CD8-positive, alpha-beta memory T cell (primary cell): Measurements from ENCODE around the gene PUM1. TPM values are rescaled to one million over a fixed set of nuclear protein-coding genes. Genes with fewer than 3 reads are reported as not detected.
A peak's percentile ranks its signal among the peaks of the same experiment; 100 is the strongest.
"Not testable (repeated sequence)": the region's sequence is repeated elsewhere in the genome, so short reads cannot be mapped to it uniquely, and the experiment has no call there.

ENCODE experiments used
- CTCF ChIA-PET: fragments of 350-600 bp; sonication (Branson Sonifier 250); formaldehyde crosslinking; loops from one replicate; lab custom pipeline; 2021; ENCODE audit warnings: antibody characterized with exemption; lab: Charles Lee
- POLR2A ChIA-PET: fragments of 350-600 bp; sonication (Branson Sonifier 250); formaldehyde crosslinking; loops from one replicate; lab custom pipeline; 2021; ENCODE audit warnings: antibody characterized with exemption; lab: Charles Lee
- DNase-seq, 5 donors: peaks; one replicate each; pipeline versions ENCODE4 v3.0.0 to v3.0.0-alpha.2; 2020 to 2022; ENCODE audit warnings: mixed read lengths in 1 of 5
- H3K27ac ChIP-seq: one replicate; pipeline ENCODE4 v1.7.0; 2013; ENCODE audit warnings: low read depth, mild to moderate bottlenecking, low read length, moderate library complexity
- H3K27me3 ChIP-seq: 2 replicates; pipeline ENCODE4 v1.7.0; 2013; ENCODE audit warnings: low read length, mild to moderate bottlenecking; ENCODE audit not compliant: insufficient read depth, poor library complexity, severe bottlenecking
- H3K36me3 ChIP-seq: 2 replicates; pipeline ENCODE4 v1.7.0; 2013; ENCODE audit warnings: mild to moderate bottlenecking, low read length, moderate library complexity; ENCODE audit not compliant: insufficient read depth
- H3K4me1 ChIP-seq: 2 replicates; pipeline ENCODE4 v1.7.0; 2013; ENCODE audit warnings: mild to moderate bottlenecking, low read length, moderate library complexity; ENCODE audit not compliant: insufficient read depth
- H3K4me3 ChIP-seq: 2 replicates; pipeline ENCODE4 v1.7.0; 2013; ENCODE audit warnings: mild to moderate bottlenecking, low read length
- H3K9me3 ChIP-seq: 2 replicates; pipeline ENCODE4 v1.7.0; 2013; ENCODE audit warnings: mild to moderate bottlenecking, low read length
- H3K27ac Mint-ChIP-seq, 8 donors: one replicate each; pipeline ENCODE4 v1.8.0; 2020 to 2021; ENCODE audit warnings: mixed read lengths in 8 of 8, mild to moderate bottlenecking in 6 of 8, inconsistent platforms in 3 of 8, moderate library complexity in 3 of 8
- H3K27me3 Mint-ChIP-seq, 2 donors: one replicate each; pipeline ENCODE4 v1.8.0; 2020 to 2021; ENCODE audit warnings: mixed read lengths in 2 of 2, mild to moderate bottlenecking in 1 of 2, moderate library complexity in 1 of 2
- H3K36me3 Mint-ChIP-seq, 3 donors: one replicate each; pipeline ENCODE4 v1.8.0; 2020 to 2021; ENCODE audit warnings: mixed read lengths in 3 of 3, inconsistent platforms in 1 of 3, mild to moderate bottlenecking in 1 of 3
- H3K4me1 Mint-ChIP-seq, 3 donors: one replicate each; pipeline ENCODE4 v1.8.0; 2020 to 2021; ENCODE audit warnings: mixed read lengths in 3 of 3, inconsistent platforms in 1 of 3, mild to moderate bottlenecking in 1 of 3
- H3K4me3 Mint-ChIP-seq, 7 donors: one replicate each; pipeline ENCODE4 v1.8.0; 2020 to 2021; ENCODE audit warnings: mixed read lengths in 7 of 7, mild to moderate bottlenecking in 6 of 7, moderate library complexity in 4 of 7, inconsistent platforms in 2 of 7
- H3K9me3 Mint-ChIP-seq, 5 donors: one replicate each; pipeline ENCODE4 v1.8.0; 2020 to 2022; ENCODE audit warnings: mixed read lengths in 5 of 5, mild to moderate bottlenecking in 3 of 5, moderate library complexity in 2 of 5, inconsistent platforms in 1 of 5
- polyA plus RNA-seq: library from polyadenylated mRNA; unstranded; fragments of 300-500 nt; fragmentation: Illumina TruSeq; gene quantifications from one replicate; pipeline ENCODE4 v1.2.3, GENCODE V29; 2021
- total RNA-seq, 2 experiments: library from RNA; stranded (reverse); gene quantifications; one replicate each; pipeline ENCODE4 v1.2.3, GENCODE V29; 2021

Gene PUM1
- total and polyA plus RNA-seq, 3 experiments from 2014 or later, result 99.8 to 127 (median 113) TPM

DNA sequence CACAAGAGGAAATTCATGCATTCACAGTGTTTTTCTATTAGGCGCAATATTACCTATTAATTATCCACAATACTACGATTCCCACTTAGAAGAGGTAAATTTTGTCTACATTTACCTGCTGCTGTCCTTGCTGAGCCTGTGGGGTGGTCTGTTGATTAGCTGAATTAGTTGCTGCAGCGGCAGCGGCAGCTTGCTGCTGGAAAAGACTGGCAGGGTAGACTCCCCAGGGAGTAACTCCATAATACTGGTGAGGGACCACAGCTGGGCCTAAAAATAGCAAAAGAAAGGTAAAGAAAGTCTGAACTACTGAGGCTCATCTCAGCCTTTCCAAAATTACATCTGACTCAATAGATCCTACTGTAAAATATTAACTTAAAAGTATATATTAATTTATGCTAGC is 91.0 kb downstream of the PUM1 start:
- Mint-ChIP-seq H3K4me3 (no peak overlapping the region), H3K4me1 (peaks cover 33 to 61% (median 54%) of the 10 kb centered on the region in 3 donors), H3K36me3 (peaks cover 0 to 82% (median 20%) of the 10 kb centered on the region in 3 donors), H3K9me3 (no peaks in the 10 kb centered on the region), H3K27me3 (no peaks in the 10 kb centered on the region), H3K27ac (no peak overlapping the region)
- POLR2A ChIA-PET, result no interaction called here
- H3K9me3 ChIP-seq, result no peaks in the 10 kb centered on the region
- H3K4me1 ChIP-seq, result no peaks in the 10 kb centered on the region
- no peaks in the 10 kb centered on the region for H3K27me3 ChIP-seq
- no peak overlapping the region for H3K4me3 ChIP-seq
- CTCF ChIA-PET, result no interaction called here
- DNase-seq, result no peak
- no peak overlapping the region for H3K27ac ChIP-seq
- peaks cover 32% of the 10 kb centered on the region for H3K36me3 ChIP-seq

DNA sequence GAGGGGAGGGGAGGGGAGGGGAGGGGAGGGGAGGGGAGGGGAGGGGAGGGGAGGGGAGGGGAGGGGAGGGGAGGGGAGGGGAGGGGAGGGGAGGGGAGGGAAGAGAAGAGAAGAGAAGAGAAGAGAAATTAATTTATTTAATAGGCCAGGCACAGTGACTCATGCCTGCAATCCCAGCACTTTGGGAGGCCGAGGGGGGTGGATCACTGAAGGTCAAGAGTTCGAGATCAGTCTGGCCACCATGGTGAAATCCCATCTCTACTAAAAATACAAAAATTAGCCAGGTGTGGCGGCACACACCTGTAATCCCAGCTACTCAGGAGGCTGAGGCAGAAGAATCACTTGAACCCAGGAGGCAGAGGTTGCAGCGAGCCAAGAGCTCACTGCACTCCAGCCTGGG is 93.2 kb downstream of the PUM1 start:
- H3K9me3 ChIP-seq, CTCF ChIA-PET, H3K4me1 ChIP-seq, H3K27me3 ChIP-seq, POLR2A ChIA-PET, H3K9me3 Mint-ChIP-seq, H3K27ac Mint-ChIP-seq, H3K27me3 Mint-ChIP-seq, DNase-seq, H3K4me3 ChIP-seq, H3K27ac ChIP-seq, H3K4me3 Mint-ChIP-seq: not testable (repeated sequence)
- peaks cover 35% of the 10 kb centered on the region for H3K36me3 ChIP-seq
- peaks cover 26 to 55% (median 51%) of the 10 kb centered on the region in 3 donors for H3K4me1 Mint-ChIP-seq
- peaks cover 0 to 82% (median 19%) of the 10 kb centered on the region in 3 donors for H3K36me3 Mint-ChIP-seq

DNA sequence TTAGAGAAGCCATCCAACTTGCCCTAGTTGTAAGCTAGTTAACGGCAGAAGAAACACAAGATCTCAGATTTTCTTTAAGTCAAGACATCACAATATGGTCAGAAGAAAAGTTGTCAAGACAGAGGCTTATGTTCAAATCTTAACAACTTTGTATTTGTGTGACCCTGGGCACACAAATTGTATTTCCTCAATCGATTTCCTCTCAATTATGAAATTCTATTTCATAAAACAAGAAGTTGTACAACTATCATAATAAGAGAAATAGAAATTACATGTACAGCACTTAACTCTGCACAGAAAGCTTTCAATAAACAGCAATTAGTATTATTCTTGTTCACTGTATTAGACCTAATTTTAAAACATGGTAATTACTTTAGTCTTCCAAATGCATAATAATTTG is 94.0 kb downstream of the PUM1 start:
- Mint-ChIP-seq H3K4me3 (no peak overlapping the region), H3K27me3 (no peaks in the 10 kb centered on the region), H3K4me1 (peaks cover 18 to 51% (median 48%) of the 10 kb centered on the region in 3 donors), H3K9me3 (no peaks in the 10 kb centered on the region), H3K36me3 (peaks cover 0 to 82% (median 23%) of the 10 kb centered on the region in 3 donors), H3K27ac (peak overlapping the region in 3 of 8 donors; percentile 2 to 46 (median 26))
- no peak overlapping the region for H3K4me3 ChIP-seq
- ChIA-PET CTCF (no interaction called here), POLR2A (no interaction called here)
- no peak for DNase-seq
- H3K9me3 ChIP-seq, result no peaks in the 10 kb centered on the region
- no peaks in the 10 kb centered on the region for H3K27me3 ChIP-seq
- H3K27ac ChIP-seq, result no peak overlapping the region
- peaks cover 35% of the 10 kb centered on the region for H3K36me3 ChIP-seq
- H3K4me1 ChIP-seq, result no peaks in the 10 kb centered on the region

DNA sequence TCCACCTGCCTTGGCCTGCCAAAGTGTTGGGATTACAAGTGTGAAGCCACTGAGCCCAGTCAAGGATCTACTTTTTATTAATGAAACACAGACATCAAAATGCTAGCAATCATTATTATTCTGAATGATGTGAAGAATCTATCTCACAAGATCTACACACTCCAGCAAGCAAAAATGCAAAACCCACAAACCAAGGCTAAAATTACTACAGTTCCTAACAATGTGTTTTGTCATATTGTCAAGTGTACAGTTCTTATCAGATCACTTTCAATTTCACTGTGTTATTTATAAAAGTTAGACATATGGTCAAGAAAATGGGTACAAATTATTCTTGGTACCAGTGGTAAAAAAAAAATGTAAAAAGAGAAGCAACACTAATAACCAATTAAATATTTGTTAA is 95.6 kb downstream of the PUM1 start:
- Histone ChIP-seq H3K27me3 (no peaks in the 10 kb centered on the region), H3K36me3 (peaks cover 50% of the 10 kb centered on the region), H3K4me1 (no peaks in the 10 kb centered on the region), H3K4me3 (no peak overlapping the region), H3K9me3 (no peaks in the 10 kb centered on the region), H3K27ac (no peak overlapping the region)
- no peak for DNase-seq
- POLR2A ChIA-PET, result no interaction called here
- no peak overlapping the region for H3K4me3 Mint-ChIP-seq
- peak overlapping the region in 3 of 8 donors; percentile 36 to 82 (median 43) for H3K27ac Mint-ChIP-seq
- H3K9me3 Mint-ChIP-seq, result no peaks in the 10 kb centered on the region
- peaks cover 0 to 86% (median 21%) of the 10 kb centered on the region in 3 donors for H3K36me3 Mint-ChIP-seq
- peaks cover 11 to 44% (median 43%) of the 10 kb centered on the region in 3 donors for H3K4me1 Mint-ChIP-seq
- CTCF ChIA-PET, result no interaction called here
- no peaks in the 10 kb centered on the region for H3K27me3 Mint-ChIP-seq

DNA sequence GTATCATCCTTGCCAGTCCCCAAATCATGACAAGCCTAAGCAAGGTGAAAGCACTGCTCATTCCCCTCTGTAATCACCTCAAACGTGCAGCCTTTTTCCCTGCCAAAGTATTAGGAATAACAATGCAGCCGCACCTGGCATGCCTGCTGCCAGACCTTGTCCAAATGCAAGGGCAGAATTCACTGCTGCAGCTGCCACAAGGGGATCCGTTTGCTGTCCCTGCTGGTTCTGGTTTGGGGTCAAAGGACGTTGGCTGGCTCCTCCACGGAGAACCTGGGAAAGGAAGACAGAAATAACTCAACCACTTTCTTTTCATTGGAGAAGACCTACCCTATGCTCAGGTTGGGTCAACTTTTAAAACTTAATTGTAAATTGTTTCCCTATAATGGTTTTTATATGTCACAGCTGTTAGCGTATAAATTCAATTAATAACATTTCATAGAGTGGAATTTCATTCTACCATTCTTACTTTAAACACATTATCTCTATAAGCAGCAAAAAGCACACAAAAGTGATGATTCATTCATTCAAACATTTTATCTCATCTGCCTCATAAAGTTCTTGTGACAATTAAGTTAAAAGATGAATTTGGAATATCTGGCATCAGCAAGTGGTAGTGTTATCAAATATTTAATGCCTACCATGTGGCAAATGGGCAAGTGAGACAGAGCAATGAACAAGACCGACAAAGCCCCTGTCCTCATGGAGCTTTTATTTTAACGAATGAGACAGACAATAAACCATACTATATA is 97.1 kb downstream of the PUM1 start:
- ChIA-PET CTCF (no interaction called here), POLR2A (no interaction called here)
- no peaks in the 10 kb centered on the region for H3K9me3 Mint-ChIP-seq
- no peak overlapping the region for H3K4me3 Mint-ChIP-seq
- Histone ChIP-seq H3K27ac (no peak overlapping the region), H3K27me3 (no peaks in the 10 kb centered on the region), H3K4me1 (no peaks in the 10 kb centered on the region), H3K4me3 (no peak overlapping the region), H3K36me3 (peaks cover 57% of the 10 kb centered on the region), H3K9me3 (no peaks in the 10 kb centered on the region)
- H3K27me3 Mint-ChIP-seq, result no peaks in the 10 kb centered on the region
- peaks cover 13 to 43% (median 43%) of the 10 kb centered on the region in 3 donors for H3K4me1 Mint-ChIP-seq
- peak overlapping the region in 2 of 8 donors; percentile 45 to 57 for H3K27ac Mint-ChIP-seq
- no peak for DNase-seq
- peaks cover 0 to 87% (median 26%) of the 10 kb centered on the region in 3 donors for H3K36me3 Mint-ChIP-seq

DNA sequence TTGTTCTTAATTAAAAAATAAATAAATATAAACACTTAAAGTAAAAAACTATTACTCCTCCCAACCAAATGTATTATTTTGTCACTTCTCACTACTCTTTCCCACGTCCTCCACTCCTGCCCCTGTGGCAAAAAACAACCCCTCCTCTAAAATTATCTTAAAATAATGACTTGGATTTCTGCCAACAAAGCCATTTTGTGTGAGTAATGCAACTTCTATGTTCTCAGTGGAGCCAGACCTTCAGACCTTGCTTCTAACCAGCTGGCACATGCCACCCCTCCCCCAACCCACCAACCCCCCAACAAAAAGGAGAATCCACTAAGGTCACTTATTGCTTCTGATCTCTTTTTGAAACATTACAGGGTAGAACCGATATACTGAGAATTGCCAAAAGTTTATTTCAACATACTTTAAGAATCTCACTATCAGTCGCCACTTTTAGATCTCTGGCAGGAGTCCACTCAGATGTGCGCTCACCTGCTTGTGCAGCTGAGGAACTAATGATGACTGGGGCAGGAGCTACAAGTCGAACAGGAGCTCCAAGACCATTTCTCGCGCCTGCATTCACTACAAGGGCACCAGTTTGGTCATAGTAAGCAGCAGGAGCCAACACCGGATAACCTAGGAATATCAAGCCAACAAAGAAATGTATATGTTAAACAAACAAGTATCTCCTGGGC is 98.7 kb downstream of the PUM1 start:
- Mint-ChIP-seq H3K27me3 (no peaks in the 10 kb centered on the region), H3K4me3 (no peak overlapping the region), H3K4me1 (peaks cover 16 to 51% (median 46%) of the 10 kb centered on the region in 3 donors), H3K36me3 (peaks cover 0 to 96% (median 27%) of the 10 kb centered on the region in 3 donors), H3K27ac (peak overlapping the region in 3 of 8 donors; percentile 4 to 58 (median 51)), H3K9me3 (no peaks in the 10 kb centered on the region)
- Histone ChIP-seq H3K27me3 (no peaks in the 10 kb centered on the region), H3K9me3 (no peaks in the 10 kb centered on the region), H3K36me3 (peaks cover 67% of the 10 kb centered on the region), H3K4me3 (no peak overlapping the region), H3K27ac (no peak overlapping the region), H3K4me1 (no peaks in the 10 kb centered on the region)
- ChIA-PET POLR2A (no interaction called here), CTCF (no interaction called here)
- no peak for DNase-seq

DNA sequence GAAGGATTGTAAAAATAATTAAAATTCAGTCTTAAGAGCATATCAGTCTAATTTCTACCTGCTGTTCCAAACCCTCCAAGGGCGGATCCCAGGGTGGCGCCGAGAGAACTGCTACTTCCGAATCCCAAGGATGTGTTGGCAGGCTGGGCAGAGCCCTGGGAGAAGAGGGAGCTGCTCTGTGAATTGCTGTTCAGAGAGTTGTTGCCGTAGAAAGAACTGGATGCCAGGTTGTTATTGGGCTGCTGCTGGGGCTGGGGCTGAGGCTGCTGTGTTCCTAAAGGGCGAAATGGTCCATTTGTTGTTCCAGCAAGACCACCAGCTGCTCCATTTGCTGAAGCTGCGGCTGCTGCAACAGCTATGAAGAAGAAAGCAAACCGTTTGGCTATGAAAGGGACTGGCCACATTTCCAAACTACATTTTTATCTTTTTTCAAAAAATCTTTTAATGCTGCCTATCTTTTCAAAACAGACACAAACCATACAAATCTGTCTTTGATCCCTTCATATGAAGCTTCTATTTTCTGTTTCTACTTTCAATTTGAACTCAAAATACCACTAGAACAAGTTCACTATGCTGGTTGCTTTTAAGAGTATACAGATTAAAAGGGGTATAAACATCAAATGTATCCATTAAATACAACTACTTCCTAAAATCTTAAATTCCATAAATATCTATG is 99.5 kb downstream of the PUM1 start:
- Mint-ChIP-seq H3K27ac (no peak overlapping the region), H3K36me3 (peaks cover 0 to 95% (median 25%) of the 10 kb centered on the region in 3 donors), H3K4me3 (no peak overlapping the region), H3K9me3 (no peaks in the 10 kb centered on the region), H3K27me3 (no peaks in the 10 kb centered on the region), H3K4me1 (peaks cover 13 to 47% (median 42%) of the 10 kb centered on the region in 3 donors)
- no peak for DNase-seq
- Histone ChIP-seq H3K27ac (no peak overlapping the region), H3K36me3 (peaks cover 73% of the 10 kb centered on the region), H3K9me3 (no peaks in the 10 kb centered on the region), H3K27me3 (no peaks in the 10 kb centered on the region), H3K4me3 (no peak overlapping the region), H3K4me1 (no peaks in the 10 kb centered on the region)
- ChIA-PET POLR2A (no interaction called here), CTCF (no interaction called here)

DNA sequence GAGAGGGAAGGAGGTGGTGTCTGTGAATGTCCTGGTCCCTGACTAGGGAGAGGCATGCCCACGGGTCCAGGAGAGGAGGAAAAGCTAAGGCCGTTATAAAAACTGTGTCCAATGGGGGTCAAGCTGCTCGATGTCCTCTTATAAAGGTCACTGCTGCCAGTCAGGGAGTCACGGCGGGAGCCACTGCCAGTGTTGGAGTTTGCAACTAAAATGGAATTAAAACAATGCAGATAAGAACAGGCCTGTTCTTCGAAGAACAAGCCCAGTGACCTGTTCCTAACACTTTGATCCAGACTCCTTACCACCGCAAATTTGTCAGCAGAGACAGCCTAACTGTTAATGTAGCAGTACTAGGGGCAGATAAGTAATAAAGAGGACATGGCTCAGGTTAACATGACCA is 100.8 kb downstream of the PUM1 start:
- Mint-ChIP-seq H3K27me3 (no peaks in the 10 kb centered on the region), H3K4me3 (no peak overlapping the region), H3K27ac (peak overlapping the region in 3 of 8 donors; percentile 3 to 45 (median 40)), H3K9me3 (no peaks in the 10 kb centered on the region), H3K4me1 (peaks cover 20 to 44% (median 39%) of the 10 kb centered on the region in 3 donors), H3K36me3 (peaks cover 0 to 94% (median 27%) of the 10 kb centered on the region in 3 donors)
- H3K4me3 ChIP-seq, result no peak overlapping the region
- H3K4me1 ChIP-seq, result no peaks in the 10 kb centered on the region
- H3K27me3 ChIP-seq, result no peaks in the 10 kb centered on the region
- no peak for DNase-seq
- peaks cover 65% of the 10 kb centered on the region for H3K36me3 ChIP-seq
- ChIA-PET CTCF (no interaction called here), POLR2A (no interaction called here)
- no peaks in the 10 kb centered on the region for H3K9me3 ChIP-seq
- no peak overlapping the region for H3K27ac ChIP-seq
